ENCODE measurements around the gene LSM3.

Gene LSM3

DNA sequence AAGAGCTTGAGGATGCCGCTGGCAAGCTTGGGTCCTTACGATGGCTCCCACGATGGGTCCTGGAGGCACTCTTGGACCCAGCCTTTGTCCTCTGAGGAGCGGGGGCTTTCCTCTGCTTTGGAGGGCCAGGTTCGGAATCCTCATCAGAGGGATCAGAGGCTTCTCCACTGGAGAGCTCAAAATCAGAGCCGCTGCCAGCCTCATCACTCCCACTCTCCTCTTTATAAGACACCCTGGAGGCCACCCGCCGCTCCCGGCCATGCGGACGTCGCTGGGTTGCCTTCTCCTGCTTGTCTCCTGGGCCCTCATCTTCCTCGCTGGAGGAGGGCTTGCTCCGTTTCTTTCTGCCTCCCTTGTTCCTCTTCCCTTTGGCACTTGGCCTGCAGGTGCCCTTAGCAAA lies 20.2 kb upstream of the LSM3 start:
- FAIRE-seq, result no peak

DNA sequence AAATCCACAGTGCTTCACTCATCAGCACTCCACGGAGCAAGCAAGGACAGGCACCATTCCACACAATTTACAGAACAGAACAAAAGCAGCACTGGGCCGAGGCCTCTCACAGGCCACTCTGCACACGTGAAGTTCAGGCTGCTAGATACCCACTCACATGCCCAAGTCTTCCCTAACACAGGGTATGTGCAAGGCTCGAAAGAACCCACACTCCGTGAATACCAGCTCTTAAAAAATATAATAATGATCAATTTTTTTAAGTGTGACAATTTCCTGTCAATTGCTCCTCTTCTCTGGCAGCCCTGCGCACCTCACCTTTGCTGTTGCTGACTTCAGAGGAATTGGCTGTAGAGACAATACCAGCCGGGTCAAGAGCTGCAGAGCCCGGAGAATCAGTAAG lies 19.2 kb upstream of the LSM3 start:
- no peak for FAIRE-seq

DNA sequence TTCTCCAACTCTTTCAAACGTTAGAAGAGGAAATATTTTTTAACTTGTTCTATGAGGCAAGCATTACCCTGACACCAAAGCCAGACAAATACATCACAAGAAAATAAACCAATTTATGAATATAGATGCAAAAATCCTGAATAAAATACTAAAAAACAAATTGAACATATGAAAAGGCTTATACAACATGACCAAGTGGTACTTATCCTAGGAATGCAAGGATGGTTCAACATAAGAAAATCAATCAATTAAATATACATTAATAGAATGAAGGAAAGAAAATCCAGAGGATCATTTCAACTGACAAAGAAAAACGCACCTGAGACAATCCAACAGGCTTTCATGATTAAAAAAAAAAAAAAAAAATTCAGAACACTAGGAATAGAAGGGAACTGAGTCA lies 17.3 kb upstream of the LSM3 start:
- FAIRE-seq, result no peak

DNA sequence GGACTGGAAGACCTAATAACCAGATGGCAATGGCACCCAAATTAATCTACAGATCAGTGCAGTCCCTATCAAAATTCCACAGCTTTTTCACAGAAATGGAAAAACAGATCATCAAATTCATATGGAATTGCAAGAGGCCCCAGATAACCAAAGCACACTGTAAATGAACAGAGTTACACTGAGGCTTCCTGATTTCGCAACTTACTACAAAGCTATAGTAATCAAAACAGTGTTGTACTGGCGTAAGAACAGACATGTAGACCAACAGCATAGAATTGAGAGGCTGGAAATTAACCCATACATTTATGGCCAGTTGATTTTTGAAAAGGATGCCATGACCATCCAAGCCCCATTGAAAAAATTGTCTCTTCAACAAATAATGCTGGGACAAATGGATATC lies 16.4 kb upstream of the LSM3 start:
- FAIRE-seq, result no peak

DNA sequence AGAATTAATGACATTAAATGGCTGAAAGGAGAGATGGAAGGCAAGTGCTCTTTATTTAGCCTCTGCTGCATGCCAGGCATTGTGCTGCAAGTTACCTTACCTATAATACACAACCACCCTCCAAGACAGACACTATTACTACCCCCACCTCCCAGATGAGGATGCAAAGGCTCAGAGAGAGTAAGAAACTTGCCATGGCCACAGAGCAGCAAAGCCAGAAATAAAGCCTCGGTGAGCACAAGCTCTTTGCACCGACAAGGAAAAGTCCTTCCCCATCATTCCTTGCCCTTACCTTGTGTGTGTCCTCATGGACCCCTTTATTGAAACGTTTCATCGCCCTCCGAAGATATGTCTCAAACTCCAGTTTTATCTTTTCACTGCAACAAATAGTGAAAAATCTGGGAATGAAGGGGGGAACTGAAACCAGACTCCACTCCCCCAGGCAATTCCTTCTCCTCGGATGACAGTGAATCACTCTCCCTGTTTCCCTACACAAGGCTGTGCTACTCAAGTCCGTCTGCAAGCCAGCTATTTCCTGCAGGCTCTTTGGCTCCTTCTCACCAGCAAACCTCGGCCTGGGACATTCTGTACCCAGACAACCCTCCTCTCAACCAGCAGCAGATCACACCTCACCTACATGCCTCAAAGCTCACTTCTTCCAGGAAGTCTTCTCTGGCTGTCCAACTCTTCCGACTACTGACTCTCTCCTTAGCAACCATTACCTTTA lies 11.6 kb upstream of the LSM3 start:
- no peak for FAIRE-seq

DNA sequence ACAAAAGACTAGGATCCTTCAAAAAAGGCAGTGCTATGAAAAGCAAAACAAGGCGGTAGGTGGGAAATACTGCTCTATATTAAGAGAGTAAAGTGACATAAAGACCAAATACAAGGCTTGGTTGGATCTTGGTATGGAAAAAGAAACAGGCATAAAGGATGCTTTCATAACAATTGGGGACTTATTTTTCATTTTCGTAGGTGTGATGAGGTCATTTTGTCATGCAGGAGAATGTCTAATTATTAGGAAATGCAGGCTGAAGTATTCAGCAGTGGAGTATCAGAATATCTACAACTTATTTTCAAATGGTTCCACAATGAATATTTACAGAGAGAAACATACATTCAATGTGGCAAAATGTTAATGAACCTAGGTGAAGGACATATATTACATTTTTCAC lies 9.2 kb upstream of the LSM3 start:
- no peak for FAIRE-seq

DNA sequence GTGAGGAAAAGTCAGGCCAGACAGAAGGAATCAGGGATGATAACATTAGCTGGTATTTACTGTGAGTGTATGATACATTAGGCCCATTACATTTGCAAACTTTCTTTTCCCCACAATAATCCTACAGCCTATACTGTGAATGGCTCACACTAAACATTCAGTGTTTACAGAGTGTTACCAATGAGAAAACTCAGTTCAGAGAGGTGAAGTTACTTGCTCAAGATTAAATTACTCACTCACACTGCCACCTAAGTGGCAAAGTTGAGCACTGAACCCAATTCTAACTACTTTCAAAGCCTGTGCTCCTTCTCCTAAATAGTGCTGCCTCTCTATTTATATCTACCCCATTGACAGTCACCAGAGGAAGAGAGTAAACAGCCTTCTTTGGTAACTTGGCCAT lies 8.7 kb upstream of the LSM3 start:
- FAIRE-seq, result no peak

DNA sequence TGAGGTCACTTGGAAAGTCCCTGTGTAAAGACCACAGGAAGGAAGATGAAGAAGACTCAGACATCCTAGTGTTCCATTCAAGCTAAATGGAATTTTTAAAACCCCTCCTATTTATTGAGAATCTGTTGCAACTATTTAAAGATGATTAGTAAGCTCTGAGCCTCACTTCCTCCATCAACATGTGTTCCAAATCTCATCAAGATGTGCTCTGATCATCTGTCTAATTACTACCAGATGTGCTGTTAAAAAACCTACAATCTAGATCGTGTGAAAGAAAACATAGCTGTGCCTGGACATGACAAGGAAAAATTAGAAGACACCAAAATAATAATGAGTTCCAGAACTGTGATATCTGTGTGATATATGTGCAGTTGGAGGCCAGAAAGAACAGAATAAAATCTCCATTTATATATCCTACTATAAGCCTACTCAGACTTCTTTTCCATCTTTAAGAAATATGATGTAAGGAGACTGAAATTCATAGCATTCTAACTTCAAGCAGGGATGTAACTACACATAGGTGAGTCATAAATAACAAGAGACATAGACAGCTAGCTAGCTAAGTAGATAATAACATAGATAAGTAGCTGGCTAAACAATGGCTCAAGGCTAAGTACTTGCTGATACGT lies 8.0 kb upstream of the LSM3 start:
- no peak for FAIRE-seq

DNA sequence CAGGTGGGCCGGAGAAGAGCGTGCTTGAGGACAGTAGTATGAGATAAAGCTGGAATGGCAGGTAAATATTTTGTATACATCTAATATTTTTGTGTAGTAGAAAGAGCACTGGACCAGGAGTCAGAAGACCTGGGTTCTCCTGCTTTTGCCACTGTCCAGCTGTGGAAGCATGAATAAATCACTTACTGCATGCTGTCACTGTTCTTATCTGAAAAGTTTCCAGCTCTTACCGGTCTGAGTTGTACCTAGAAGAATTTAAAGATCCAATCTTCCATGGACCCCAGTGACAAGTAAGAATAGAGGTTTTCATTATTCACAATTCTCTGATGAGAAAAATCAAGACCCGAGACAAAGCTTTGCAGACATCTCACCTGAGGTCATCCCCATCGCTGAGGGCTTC lies 6.1 kb upstream of the LSM3 start:
- FAIRE-seq, result no peak

DNA sequence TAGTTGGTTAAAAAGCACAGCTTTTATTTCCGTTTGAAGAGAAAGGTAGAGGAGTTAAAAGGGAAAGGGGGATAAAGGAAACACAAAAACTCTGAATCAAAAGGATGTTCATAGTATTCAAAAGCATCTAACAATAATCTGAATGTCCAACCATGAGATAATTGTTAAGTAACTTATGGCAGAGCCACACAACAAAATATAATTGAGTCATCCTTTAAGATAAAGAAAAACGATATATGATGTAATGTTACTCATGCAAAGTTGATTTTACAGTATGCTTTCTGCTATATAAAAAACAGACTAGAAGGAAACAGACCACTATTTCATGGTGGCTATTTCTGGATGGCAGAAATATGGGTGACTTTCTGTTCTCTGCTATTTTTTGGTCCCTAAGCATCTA lies 4.1 kb upstream of the LSM3 start:
- FAIRE-seq, result no peak

DNA sequence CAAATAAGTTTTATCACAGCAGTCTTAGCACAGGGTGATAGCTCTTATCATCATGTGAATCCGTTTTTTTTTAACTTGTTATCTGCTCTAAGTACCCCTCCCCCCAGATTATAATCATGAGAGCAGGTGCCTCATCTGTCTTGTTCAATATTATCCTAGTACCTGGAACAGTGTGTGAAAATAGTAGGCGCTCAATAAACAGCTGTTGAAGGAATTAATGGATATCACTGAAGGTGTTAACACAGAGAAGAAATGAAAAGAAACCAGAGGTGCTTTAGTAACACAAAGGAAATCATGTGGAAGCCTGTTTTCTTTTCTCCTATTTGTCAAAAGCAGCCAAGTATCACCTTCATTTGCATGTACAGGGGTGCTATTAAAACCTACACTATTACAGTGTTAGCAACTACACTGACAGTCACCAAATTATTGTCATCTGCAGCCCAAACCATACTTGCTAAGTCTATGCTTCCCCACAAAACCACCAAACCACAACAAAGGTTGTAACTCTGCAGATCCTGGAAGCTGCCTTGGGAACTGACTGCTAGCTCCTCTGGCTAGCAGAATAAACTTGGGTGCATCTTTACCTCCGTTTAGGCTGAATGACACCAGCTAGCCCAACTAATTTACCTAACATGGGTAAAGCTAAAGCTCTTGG lies 3.1 kb upstream of the LSM3 start:
- FAIRE-seq, result no peak

DNA sequence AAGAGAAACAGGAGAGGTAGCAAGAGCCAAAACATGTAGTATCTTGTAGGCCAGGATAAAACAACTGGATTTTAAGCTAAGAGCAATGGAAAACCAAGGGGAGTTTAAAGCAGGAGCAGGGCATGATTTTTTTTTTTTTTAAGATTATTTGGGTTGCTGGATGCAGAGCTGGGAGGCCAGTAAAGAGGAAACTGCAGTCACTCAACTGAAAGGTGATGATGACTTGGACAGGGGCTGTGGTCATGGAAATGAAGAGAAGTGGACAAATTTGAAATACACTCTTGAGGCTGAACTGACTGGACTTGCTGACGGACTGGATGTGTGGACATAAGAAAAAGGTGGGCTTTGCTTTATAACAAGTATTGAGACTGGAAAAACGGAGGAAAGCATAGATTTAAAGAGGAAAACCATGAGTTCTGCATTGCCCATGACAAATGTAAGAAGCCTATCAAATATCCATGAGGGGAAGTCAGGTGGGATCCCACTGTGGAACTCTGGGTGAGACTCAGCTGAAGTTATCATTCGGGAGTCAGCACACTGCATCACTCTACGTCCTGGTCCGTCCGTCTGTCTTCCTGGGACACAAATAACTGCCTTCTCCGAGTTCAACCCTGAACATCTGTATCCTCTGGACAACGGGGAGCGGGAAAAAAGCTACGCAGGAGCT lies 904 bp upstream of the LSM3 start:
- peak; percentile 53 for FAIRE-seq

DNA sequence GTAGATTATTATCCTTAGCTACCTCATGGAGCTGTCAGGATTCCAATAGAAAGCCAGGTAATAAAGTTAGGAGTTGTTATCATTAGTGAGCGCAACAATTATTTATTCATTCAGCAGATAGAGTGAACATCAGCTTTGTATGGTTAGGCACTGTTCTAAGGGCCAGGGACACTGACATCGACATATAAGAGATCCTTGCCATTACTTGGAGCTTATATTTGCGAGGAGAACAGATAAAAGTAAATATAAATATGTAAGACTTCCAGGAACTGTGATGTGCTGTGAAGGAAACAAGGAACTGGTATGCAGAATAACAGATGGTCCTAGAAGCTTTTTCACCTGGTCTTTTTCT lies 473 bp downstream of the LSM3 start:
- no peak for FAIRE-seq

DNA sequence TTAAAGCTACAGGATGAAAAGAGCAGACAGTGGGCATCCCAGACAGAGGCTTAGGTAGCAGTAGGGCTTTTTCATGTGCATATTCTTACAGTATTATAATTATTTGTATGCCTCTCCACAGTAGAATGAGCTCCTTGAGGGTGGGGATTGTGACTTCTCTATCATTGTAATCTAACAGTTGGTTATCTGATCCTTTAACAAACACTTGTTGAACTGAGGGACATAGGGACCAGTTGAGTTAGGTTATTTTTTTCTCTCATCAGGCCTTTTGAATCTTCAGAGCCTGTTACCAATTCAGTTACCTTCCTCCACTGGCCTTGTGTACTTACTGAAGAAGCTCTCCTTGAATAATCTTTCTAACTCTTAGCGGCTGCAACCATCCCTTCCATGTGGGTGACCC lies 1.2 kb downstream of the LSM3 start:
- no peak for FAIRE-seq

DNA sequence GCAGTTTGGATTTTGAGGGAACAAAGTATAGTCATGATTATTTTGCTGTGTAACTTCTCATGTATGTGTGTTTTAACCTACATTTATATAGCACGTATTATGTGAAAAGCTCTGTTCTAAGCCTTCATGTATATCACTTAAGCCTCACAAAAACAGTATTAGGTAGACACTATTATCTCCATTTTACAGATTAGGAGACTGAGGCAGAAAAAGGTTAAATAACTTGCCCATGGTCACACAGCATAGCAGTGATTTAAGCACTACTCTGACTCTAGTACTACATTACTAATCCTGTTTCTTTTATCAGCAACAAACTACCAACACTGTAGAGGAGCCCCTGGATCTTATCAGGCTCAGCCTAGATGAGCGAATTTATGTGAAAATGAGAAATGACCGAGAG lies 2.6 kb downstream of the LSM3 start:
- FAIRE-seq, result no peak

DNA sequence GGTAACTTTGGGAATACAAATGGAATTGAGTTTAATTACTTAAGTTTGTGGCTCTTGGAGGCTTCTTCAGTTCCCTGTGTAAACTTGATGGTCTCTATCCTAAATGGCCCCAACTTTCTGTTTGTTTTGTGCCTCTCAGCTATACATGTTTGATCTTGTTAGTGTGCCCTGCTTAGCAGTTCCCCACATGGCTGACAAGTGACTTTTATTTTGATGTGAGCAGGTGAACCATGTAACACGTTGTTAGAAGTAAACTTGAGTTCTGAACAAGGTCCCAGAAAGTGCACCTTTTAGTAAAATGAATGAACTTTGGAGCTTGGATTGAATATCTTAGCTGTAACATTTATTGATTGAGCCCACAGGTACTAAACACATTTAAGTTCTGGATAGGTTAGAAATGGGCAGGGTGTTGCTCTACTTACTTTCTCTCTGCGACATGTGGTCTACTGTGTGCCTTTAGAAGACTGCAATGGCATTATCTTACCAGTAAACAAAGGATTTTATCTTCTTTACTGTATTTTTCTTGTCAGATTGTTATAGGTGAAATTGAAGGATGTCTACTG lies 4.5 kb downstream of the LSM3 start:
- FAIRE-seq, result no peak

DNA sequence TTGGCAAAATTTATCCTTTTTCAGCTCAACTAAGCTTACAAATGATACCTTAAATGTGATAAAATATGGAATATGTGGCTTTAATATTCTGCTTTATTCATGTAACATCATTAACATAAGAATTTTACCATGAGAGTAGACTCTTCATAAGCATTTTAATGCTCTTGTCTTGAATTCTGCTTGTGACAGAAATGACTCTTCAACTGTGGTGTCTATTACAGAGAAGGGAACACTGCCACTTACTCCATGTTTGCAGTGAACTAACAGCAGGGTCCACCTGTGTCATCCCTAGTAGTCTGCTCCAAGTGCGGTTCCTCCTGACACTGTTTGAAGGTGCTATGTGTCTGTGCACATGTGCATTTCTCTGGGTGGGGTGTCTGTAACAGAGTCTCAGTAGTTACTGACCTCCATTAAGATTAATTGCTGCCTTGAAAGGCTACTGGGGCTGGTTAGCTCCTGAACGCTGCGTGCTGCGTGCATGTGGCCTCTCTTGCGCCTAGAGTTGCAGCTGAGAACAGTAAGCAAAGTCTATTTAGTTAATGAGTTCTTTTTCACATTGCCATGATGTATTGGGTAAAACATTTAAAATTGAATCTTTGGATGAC lies 8.3 kb downstream of the LSM3 start:
- FAIRE-seq, result no peak

DNA sequence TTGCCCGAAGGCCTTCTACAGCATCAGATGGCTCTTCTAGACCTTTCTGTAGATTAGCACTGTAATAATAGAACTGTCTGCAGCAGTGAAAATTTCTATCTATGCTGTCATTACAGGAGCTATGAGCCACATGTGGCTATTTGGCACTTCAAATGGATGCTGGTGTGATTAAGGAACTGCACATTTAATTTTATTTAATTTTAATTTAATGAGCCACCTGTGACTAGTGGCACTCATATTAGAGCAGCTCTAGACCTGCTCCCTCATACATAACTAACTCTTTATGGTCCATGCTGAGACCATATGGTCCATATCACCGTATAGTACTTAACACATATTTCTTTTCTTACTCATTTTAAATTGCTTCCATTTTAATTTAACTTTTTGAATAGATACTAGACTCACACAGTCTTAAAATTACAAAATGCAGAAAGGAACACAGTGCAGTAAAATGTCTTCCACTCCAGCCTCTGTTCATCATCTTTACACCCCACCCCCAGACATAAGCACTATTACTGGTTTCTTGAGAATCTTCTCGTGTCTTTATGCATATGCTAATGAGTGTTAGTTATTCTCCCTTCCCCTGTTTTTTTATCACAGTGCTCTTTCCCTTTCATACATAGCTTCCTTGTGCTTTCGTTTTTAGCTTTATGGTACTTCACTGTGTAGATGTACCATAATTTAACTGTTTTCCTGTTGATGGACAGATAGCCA lies 9.6 kb downstream of the LSM3 start:
- no peak for FAIRE-seq

DNA sequence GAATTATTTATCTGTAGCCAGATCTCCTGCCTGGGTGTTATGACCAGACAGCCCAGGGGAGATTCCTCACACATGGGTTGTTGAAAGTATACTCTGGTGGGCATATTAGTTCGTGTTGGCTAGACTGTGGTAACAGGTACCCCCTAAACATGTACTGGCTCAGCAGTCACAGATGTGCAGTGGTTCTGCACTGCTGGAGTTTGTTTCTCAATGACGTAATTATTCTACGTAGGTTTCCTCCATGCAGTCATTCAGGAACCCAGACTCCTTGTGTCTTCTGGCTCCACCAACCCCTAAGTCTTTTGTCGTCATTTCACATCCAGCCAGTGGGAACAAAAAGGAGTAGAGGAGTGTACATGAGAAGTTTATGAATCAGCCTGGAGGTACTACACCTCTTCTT lies 16.2 kb downstream of the LSM3 start:
- FAIRE-seq, result no peak

DNA sequence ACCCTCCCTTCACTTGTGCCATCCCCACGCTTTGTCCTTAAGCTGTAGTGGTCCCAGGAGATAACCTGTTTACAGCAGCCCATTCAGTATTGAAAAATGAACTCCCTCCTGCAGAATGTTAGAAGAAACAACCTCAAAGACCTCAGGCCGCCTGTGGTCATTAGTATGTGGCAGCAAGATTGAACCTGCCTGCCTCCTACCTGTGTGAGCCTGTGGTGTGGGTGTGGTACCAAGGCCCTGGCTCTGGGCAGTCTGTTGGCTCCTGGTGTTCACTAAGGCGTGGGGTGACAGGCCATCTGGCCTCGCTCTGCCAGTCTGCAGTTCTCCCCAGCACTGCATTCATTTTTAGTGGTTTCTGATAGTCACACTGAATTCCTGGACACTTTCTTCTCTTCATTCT lies 21.0 kb downstream of the LSM3 start:
- FAIRE-seq, result no peak

DNA sequence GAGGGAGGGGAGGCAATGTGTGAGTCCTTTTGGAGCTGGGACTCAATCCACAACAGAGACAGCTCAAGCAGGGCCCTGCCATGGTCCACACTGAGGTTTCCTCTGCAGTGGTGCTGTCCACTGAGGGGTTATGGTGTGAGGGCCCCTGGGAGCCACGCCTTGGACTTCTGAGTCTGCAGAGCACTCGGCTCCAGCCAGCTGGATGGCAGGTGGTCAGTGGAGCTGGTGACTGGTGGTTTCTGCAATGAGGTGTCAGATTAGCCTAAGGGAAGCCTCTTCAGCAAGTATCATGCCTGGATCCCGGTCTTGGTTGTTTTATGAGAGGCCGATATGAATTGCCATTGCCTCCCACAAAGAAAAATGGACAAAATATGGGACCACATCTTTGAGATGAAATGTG lies 21.7 kb downstream of the LSM3 start:
- FAIRE-seq, result no peak

DNA sequence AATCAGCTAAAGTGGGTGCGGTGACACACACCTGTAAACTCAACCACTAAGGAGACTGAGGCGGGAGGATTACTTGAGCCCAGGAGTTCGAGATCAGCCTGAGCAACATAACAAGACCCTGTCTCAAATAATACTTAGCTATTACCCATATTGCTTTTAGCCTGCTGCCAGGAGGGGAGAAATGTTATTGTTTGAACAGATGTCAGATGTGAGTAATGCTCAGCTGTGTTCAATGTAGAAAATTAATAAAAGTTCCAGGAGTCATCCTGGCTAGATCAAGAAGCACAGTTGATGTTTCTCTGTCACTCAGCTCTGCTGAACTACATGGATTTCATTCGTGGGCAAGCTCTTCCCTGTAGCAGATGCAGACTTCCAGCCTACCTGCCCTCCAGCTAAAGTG lies 22.2 kb downstream of the LSM3 start:
- no peak for FAIRE-seq
